Neural cell (in vitro differentiated cells): ENCODE data around the gene FGF14. TPM values are rescaled to one million over a fixed set of nuclear protein-coding genes. Genes with fewer than 3 reads are reported as not detected.

ENCODE experiments used
- H2AFZ ChIP-seq: fragments of 200-600, 300-800 bp; sonication (generic), shearing (Covaris generic); 2 replicates; pipeline ENCODE4 v1.6.0; 2014; ENCODE audit warnings: low read depth, mild to moderate bottlenecking, antibody characterized with exemption, low read length, moderate library complexity
- H3F3A ChIP-seq: fragments of 200-600 bp; shearing (Covaris generic); 2 replicates; pipeline ENCODE4 v1.6.1; 2016; ENCODE audit warnings: mild to moderate bottlenecking, moderate library complexity, mixed read lengths, antibody characterized with exemption, low read length; ENCODE audit not compliant: insufficient read depth, poor library complexity, severe bottlenecking
- H3K27ac ChIP-seq: fragments of 200-600, 300-800 bp; sonication (generic), shearing (Covaris generic); 2 replicates; pipeline ENCODE4 v1.5.1; 2014; ENCODE audit warnings: mild to moderate bottlenecking, low read length, moderate library complexity
- H3K27me3 ChIP-seq: fragments of 300-800, 200-600 bp; sonication (generic), shearing (Covaris generic); 2 replicates; pipeline ENCODE4 v1.6.0; 2014; ENCODE audit warnings: mild to moderate bottlenecking, low read depth, low read length, moderate library complexity; ENCODE audit not compliant: insufficient read depth
- H3K36me3 ChIP-seq: fragments of 300-800, 200-600 bp; sonication (generic), shearing (Covaris generic); 2 replicates; pipeline ENCODE4 v1.5.1; 2014; ENCODE audit warnings: mild to moderate bottlenecking, antibody characterized with exemption, low read length, moderate library complexity; ENCODE audit not compliant: insufficient read depth
- H3K4me2 ChIP-seq: fragments of 300-800, 200-600 bp; sonication (generic), shearing (Covaris generic); 2 replicates; pipeline ENCODE4 v1.6.0; 2014; ENCODE audit warnings: mild to moderate bottlenecking, low read length
- H3K4me3 ChIP-seq: fragments of 300-800, 200-600 bp; sonication (generic), shearing (Covaris generic); 2 replicates; pipeline ENCODE4 v1.5.1; 2014; ENCODE audit warnings: mild to moderate bottlenecking, low read length, moderate library complexity
- H3K79me2 ChIP-seq: fragments of 200-600 bp; shearing (Covaris generic); replicated peaks from 2 replicates; pipeline ENCODE4 v1.6.0; 2014; ENCODE audit warnings: mild to moderate bottlenecking, low read length, moderate library complexity; ENCODE audit not compliant: insufficient read depth
- H3K9ac ChIP-seq: fragments of 300-800, 200-600 bp; sonication (generic), shearing (Covaris generic); 2 replicates; pipeline ENCODE4 v1.6.1; 2016; ENCODE audit warnings: mild to moderate bottlenecking, low read length, mixed read lengths
- H3K9me2 ChIP-seq: fragments of 200-600 bp; shearing (Covaris generic); 2 replicates; pipeline ENCODE4 v1.6.1; 2016; ENCODE audit warnings: mild to moderate bottlenecking, low read length, mixed read lengths; ENCODE audit not compliant: insufficient read depth
- H3K9me3 ChIP-seq: fragments of 200-600, 300-800 bp; sonication (generic), shearing (Covaris generic); 2 replicates; pipeline ENCODE4 v1.6.1; 2016; ENCODE audit warnings: mild to moderate bottlenecking, mixed run types, low read length, moderate library complexity, mixed read lengths
- H4K20me1 ChIP-seq: fragments of 200-600 bp; shearing (Covaris generic); 2 replicates; pipeline ENCODE4 v1.6.1; 2016; ENCODE audit warnings: mild to moderate bottlenecking, mixed run types; ENCODE audit not compliant: insufficient read depth
- CTCF ChIP-seq: fragments of 450-650 bp; IDR thresholded peaks from 2 replicates; pipeline ENCODE4 v1.5.1; 2014; ENCODE audit warnings: antibody characterized with exemption, mild to moderate bottlenecking, moderate library complexity; ENCODE audit not compliant: poor library complexity, severe bottlenecking
- EP300 ChIP-seq: fragments of 450-650 bp; conservative IDR thresholded peaks from 2 replicates; pipeline ENCODE4 v1.6.1; 2014; ENCODE audit warnings: antibody characterized with exemption, mild to moderate bottlenecking, moderate library complexity; ENCODE audit not compliant: poor library complexity, severe bottlenecking
- EZH2 ChIP-seq: fragments of 200-600, 300-800 bp; shearing (Covaris generic), sonication (generic); IDR thresholded peaks from 2 replicates; pipeline ENCODE4 v1.6.1; 2014; ENCODE audit warnings: antibody characterized with exemption, low read length, borderline replicate concordance, mild to moderate bottlenecking; ENCODE audit not compliant: insufficient read depth, poor library complexity, severe bottlenecking
- MXI1 ChIP-seq: fragments of 450-650 bp; conservative IDR thresholded peaks from 2 replicates; pipeline ENCODE4 v1.6.1; 2014; ENCODE audit warnings: antibody characterized with exemption, mild to moderate bottlenecking; ENCODE audit not compliant: poor library complexity, severe bottlenecking
- POLR2AphosphoS5 ChIP-seq: IDR thresholded peaks from 2 replicates; pipeline ENCODE4 v1.6.1; 2012
- RAD21 ChIP-seq: fragments of 450-650 bp; conservative IDR thresholded peaks from 2 replicates; pipeline ENCODE4 v1.6.1; 2014; ENCODE audit warnings: antibody characterized with exemption, mild to moderate bottlenecking, moderate library complexity
- REST ChIP-seq: IDR thresholded peaks from 2 replicates; pipeline ENCODE4 v1.6.1; 2012; ENCODE audit warnings: borderline replicate concordance
- SMC3 ChIP-seq: fragments of 450-650 bp; conservative IDR thresholded peaks from 2 replicates; pipeline ENCODE4 v1.6.1; 2014; ENCODE audit warnings: antibody characterized with exemption, mild to moderate bottlenecking, moderate library complexity; ENCODE audit not compliant: poor library complexity
- TAF1 ChIP-seq: IDR thresholded peaks from 2 replicates; pipeline ENCODE4 v1.6.1; 2012; ENCODE audit warnings: low read depth
- polyA plus RNA-seq: library from polyadenylated mRNA; depleted of rRNA; stranded (reverse); fragments of >200 nt; gene quantifications from 2 replicates; pipeline ENCODE4 v1.2.3, GENCODE V29; 2014

Gene FGF14
- polyA plus RNA-seq, 1 donor from 2014 or later, result 36.4 TPM

- no peak overlapping the region for H3K4me2 ChIP-seq
- H3K9me2 ChIP-seq, result no peaks in the 10 kb centered on the region
- H3K27me3 ChIP-seq, result no peaks in the 10 kb centered on the region
- no peaks in the 10 kb centered on the region for H3K79me2 ChIP-seq
- H2AFZ ChIP-seq, result no peak overlapping the region
- H3K4me3 ChIP-seq, result no peak overlapping the region
- H3K9ac ChIP-seq, result no peak overlapping the region
- no peaks in the 10 kb centered on the region for H4K20me1 ChIP-seq
- H3K36me3 ChIP-seq, result no peaks in the 10 kb centered on the region
- TF ChIP-seq REST (no peak), CTCF (no peak), SMC3 (no peak), POLR2AphosphoS5 (peak; percentile 18)
- peak overlapping the region; percentile 18 for H3K27ac ChIP-seq
- no peaks in the 10 kb centered on the region for H3K9me3 ChIP-seq
- no peaks in the 10 kb centered on the region for H3F3A ChIP-seq
Measured at GRCh38 chr13:101875717-101876393, 526.0 kb downstream of the FGF14 start.

DNA sequence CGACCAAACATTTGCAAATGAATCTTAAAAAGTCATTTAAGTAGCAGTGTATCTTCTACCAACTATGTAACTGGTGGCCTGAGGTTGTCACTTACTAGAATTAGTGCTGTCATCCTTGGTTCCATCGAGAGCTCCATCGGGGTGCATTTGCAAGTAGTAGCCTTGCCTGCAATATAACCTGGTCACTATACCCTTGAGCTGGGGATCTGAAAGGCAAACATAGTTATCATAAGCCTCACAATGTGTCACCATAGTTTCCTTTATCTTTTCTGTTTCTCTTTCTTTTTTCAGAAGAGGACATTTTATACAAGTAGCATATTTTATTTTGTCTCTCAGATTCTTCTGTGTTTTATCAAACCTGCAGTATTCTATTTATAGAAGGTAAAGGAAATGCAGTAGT lies 526.8 kb downstream of the FGF14 start:
- Histone ChIP-seq H3K9me2 (no peaks in the 10 kb centered on the region), H3K4me3 (no peak overlapping the region), H2AFZ (no peak overlapping the region), H3F3A (no peaks in the 10 kb centered on the region), H3K27me3 (no peaks in the 10 kb centered on the region), H3K27ac (no peak overlapping the region), H3K79me2 (no peaks in the 10 kb centered on the region), H3K36me3 (no peaks in the 10 kb centered on the region), H4K20me1 (no peaks in the 10 kb centered on the region), H3K4me2 (no peak overlapping the region), H3K9ac (no peak overlapping the region), H3K9me3 (no peaks in the 10 kb centered on the region)
- no peak for TF ChIP-seq EP300
- no peak for TF ChIP-seq RAD21
- TF ChIP-seq POLR2AphosphoS5, result no peak
- no peak for TF ChIP-seq CTCF
- TF ChIP-seq EZH2, result no peak
- no peak for TF ChIP-seq MXI1
- TF ChIP-seq REST, result no peak
- TF ChIP-seq SMC3, result no peak
- no peak for TF ChIP-seq TAF1
